ENCODE results near the gene ZBTB34. TPM values are rescaled to one million over a fixed set of nuclear protein-coding genes. Genes with fewer than 3 reads are reported as not detected.

Gene ZBTB34
- total RNA-seq, 1 donor, result 7.6 TPM

DNA sequence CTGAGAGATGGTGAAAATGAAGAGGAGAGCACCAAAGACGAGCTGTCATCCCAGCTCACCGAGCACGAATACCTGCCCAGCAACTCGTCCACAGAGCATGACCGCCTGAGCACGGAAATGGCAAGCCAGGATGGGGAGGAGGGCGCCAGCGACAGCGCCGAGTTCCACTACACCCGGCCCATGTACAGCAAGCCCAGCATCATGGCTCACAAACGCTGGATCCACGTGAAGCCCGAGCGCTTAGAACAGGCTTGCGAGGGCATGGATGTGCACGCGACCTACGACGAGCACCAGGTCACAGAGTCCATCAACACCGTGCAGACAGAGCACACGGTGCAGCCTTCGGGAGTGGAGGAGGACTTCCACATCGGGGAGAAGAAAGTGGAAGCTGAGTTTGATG is 27.4 kb upstream of the ZBTB34 start:
- Histone ChIP-seq H3K27ac (ENCODE audit: low read depth, low read length) (no peak overlapping the region), H3K36me3 (ENCODE audit: insufficient read depth, low read length) (peaks cover 39% of the 10 kb centered on the region), H4K20me1 (ENCODE audit: insufficient read depth, low read length) (peaks cover 58% of the 10 kb centered on the region)

GRCh38 chr9:126833710-126834345 is 26.6 kb upstream of the ZBTB34 start:
- TF ChIP-seq, protein P1, sequence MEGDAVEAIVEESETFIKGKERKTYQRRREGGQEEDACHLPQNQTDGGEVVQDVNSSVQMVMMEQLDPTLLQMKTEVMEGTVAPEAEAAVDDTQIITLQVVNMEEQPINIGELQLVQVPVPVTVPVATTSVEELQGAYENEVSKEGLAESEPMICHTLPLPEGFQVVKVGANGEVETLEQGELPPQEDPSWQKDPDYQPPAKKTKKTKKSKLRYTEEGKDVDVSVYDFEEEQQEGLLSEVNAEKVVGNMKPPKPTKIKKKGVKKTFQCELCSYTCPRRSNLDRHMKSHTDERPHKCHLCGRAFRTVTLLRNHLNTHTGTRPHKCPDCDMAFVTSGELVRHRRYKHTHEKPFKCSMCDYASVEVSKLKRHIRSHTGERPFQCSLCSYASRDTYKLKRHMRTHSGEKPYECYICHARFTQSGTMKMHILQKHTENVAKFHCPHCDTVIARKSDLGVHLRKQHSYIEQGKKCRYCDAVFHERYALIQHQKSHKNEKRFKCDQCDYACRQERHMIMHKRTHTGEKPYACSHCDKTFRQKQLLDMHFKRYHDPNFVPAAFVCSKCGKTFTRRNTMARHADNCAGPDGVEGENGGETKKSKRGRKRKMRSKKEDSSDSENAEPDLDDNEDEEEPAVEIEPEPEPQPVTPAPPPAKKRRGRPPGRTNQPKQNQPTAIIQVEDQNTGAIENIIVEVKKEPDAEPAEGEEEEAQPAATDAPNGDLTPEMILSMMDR (IDR thresholded peaks at IDR 0.05; ENCODE audit: extremely low read depth, low read depth, low read length), result no peak
- Histone ChIP-seq H3K9me3 (ENCODE audit: low read depth, low read length) (no peaks in the 10 kb centered on the region), H3K4me3 (ENCODE audit: insufficient read depth, low read length) (no peak overlapping the region), H3K4me2 (ENCODE audit: insufficient read depth, low read length) (no peak overlapping the region), H3K36me3 (ENCODE audit: insufficient read depth, low read length) (peaks cover 39% of the 10 kb centered on the region), H3K79me2 (ENCODE audit: insufficient read depth, low read length) (peaks cover 84% of the 10 kb centered on the region), H4K20me1 (ENCODE audit: insufficient read depth, low read length) (peaks cover 66% of the 10 kb centered on the region), H2AFZ (ENCODE audit: low read length) (no peak overlapping the region), H3K27me3 (ENCODE audit: insufficient read depth, low read length) (no peaks in the 10 kb centered on the region), H3K4me1 (ENCODE audit: insufficient read depth, low read length) (no peaks in the 10 kb centered on the region), H3K27ac (ENCODE audit: low read depth, low read length) (no peak overlapping the region)
- DNase-seq (ENCODE audit: insufficient read length, low spot score, missing footprints), result no peak

More for the DNA sequence above, 27.4 kb upstream of the ZBTB34 start:
- no peak for DNase-seq (ENCODE audit: insufficient read length, low spot score, missing footprints)
- Histone ChIP-seq H3K4me1 (ENCODE audit: insufficient read depth, low read length) (no peaks in the 10 kb centered on the region), H3K27me3 (ENCODE audit: insufficient read depth, low read length) (no peaks in the 10 kb centered on the region), H3K79me2 (ENCODE audit: insufficient read depth, low read length) (peaks cover 78% of the 10 kb centered on the region), H3K4me3 (ENCODE audit: insufficient read depth, low read length) (no peak overlapping the region), H2AFZ (ENCODE audit: low read length) (no peak overlapping the region), H3K4me2 (ENCODE audit: insufficient read depth, low read length) (no peak overlapping the region), H3K9me3 (ENCODE audit: low read depth, low read length) (no peaks in the 10 kb centered on the region)
- TF ChIP-seq, protein P1 (IDR thresholded peaks at IDR 0.05; ENCODE audit: extremely low read depth, low read depth, low read length), result no peak

DNA sequence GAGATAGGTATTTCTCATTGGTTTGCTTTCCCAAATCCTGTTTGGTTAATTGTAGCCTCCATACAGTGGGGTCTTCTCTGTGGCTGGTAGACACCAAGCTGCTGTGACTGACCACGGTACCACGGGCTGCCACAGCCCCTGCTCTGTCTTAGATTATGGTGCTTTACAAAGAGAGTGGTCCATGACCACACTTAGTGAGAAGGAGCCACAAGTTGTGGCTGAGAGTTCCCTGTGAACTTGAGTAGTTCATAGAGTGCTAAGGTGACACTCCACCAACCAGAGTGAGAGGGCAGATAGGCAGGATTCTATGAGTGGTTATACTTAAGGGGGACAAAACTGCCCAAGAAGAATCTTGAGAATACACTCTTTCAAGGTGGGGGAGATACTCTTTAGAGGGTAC is 25.8 kb upstream of the ZBTB34 start:
- Histone ChIP-seq H3K4me1 (ENCODE audit: insufficient read depth, low read length) (no peaks in the 10 kb centered on the region), H3K4me3 (ENCODE audit: insufficient read depth, low read length) (no peak overlapping the region), H2AFZ (ENCODE audit: low read length) (no peak overlapping the region), H3K79me2 (ENCODE audit: insufficient read depth, low read length) (peaks cover 79% of the 10 kb centered on the region), H3K27ac (ENCODE audit: low read depth, low read length) (no peak overlapping the region), H3K4me2 (ENCODE audit: insufficient read depth, low read length) (no peak overlapping the region), H3K9me3 (ENCODE audit: low read depth, low read length) (no peaks in the 10 kb centered on the region), H3K36me3 (ENCODE audit: insufficient read depth, low read length) (peaks cover 39% of the 10 kb centered on the region), H4K20me1 (ENCODE audit: insufficient read depth, low read length) (peaks cover 68% of the 10 kb centered on the region), H3K27me3 (ENCODE audit: insufficient read depth, low read length) (no peaks in the 10 kb centered on the region)
- TF ChIP-seq, protein P1 (IDR thresholded peaks at IDR 0.05; ENCODE audit: extremely low read depth, low read depth, low read length), result no peak
- no peak for DNase-seq (ENCODE audit: insufficient read length, low spot score, missing footprints)

DNA sequence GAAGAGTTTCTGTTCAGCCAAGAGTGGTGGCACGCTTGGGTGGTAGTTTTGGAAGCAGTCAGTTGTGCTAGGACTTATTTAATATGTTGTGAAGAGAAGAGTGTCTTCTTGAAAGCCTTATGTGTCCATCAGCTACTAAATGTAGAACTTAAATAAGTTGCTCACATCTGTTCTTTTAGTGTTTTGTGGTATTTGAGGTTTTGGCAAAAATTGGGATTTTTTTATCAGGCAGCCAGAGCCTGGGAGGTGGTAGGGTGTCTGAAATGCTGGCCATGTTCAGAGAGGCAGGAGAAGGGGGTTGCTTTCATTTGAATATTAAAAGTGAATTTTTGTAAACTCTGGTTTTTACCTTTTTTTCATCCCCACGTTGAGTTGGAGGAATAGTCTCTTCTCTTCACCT is 24.2 kb upstream of the ZBTB34 start:
- Histone ChIP-seq H3K4me1 (ENCODE audit: insufficient read depth, low read length) (no peaks in the 10 kb centered on the region), H3K27me3 (ENCODE audit: insufficient read depth, low read length) (no peaks in the 10 kb centered on the region), H3K79me2 (ENCODE audit: insufficient read depth, low read length) (peaks cover 64% of the 10 kb centered on the region), H3K4me2 (ENCODE audit: insufficient read depth, low read length) (no peak overlapping the region), H3K4me3 (ENCODE audit: insufficient read depth, low read length) (no peak overlapping the region), H2AFZ (ENCODE audit: low read length) (no peak overlapping the region), H4K20me1 (ENCODE audit: insufficient read depth, low read length) (peaks cover 55% of the 10 kb centered on the region), H3K9me3 (ENCODE audit: low read depth, low read length) (no peaks in the 10 kb centered on the region), H3K36me3 (ENCODE audit: insufficient read depth, low read length) (peaks cover 32% of the 10 kb centered on the region), H3K27ac (ENCODE audit: low read depth, low read length) (no peak overlapping the region)
- no peak for DNase-seq (ENCODE audit: insufficient read length, low spot score, missing footprints)
- TF ChIP-seq, protein P1 (IDR thresholded peaks at IDR 0.05; ENCODE audit: extremely low read depth, low read depth, low read length), result no peak
